Gastroesophageal sphincter (tissue), 3 donors: ENCODE results near the gene NTN5.

Experiments
- EP300 ChIP-seq: sonication (generic); formaldehyde crosslinking; IDR thresholded peaks from one replicate; pipeline ENCODE4 v1.6.1; 2017; ENCODE audit warnings: antibody characterized with exemption, mild to moderate bottlenecking
- TF ChIP-seq, protein P1 (sequence below), 4 experiments: fragments of 200-600 bp in 2 of 4; fragments of 450-650 bp in 2 of 4; sonication (generic) in 1 of 4; IDR thresholded peaks; one replicate each; pipeline ENCODE4 v1.5.1; 2017 to 2019; ENCODE audit warnings: antibody characterized with exemption in 4 of 4, mild to moderate bottlenecking in 2 of 4, moderate library complexity in 2 of 4

DNA sequence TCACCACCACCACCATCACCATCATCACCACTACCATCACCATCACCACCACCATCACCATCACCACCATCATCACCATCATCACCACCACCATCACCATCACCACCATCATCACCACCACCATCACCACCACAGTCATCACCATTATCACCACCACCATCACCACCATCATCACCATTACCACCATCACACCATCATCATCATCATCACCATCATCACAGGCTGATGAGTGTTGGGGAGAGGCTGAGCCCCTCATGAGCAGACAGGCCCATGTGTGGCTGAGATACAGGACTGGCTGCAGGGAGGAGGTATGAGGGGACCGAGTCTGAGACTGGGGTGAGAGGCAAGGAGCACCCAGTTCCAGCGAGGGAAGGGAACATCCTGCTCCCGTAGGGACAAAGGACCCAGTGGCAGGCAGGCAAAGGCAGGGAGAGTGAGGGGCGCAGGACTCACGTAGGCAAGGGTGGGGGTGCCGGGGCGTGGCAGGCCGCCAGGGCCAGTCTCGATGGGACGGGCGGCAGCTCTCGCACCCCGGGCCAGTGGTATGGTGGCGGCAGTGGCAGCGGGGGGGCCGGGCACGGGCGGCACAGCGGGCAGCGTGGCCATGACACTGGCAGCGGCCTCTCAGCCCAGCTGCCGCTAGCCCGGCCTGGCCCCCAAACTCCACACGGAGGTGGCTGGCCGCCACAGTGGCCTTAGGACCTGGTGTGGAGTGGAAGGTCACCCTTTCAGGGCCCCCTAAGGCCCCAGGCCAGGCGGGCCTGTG lies 2.7 kb downstream of the NTN5 start:
- TF ChIP-seq, protein P1, sequence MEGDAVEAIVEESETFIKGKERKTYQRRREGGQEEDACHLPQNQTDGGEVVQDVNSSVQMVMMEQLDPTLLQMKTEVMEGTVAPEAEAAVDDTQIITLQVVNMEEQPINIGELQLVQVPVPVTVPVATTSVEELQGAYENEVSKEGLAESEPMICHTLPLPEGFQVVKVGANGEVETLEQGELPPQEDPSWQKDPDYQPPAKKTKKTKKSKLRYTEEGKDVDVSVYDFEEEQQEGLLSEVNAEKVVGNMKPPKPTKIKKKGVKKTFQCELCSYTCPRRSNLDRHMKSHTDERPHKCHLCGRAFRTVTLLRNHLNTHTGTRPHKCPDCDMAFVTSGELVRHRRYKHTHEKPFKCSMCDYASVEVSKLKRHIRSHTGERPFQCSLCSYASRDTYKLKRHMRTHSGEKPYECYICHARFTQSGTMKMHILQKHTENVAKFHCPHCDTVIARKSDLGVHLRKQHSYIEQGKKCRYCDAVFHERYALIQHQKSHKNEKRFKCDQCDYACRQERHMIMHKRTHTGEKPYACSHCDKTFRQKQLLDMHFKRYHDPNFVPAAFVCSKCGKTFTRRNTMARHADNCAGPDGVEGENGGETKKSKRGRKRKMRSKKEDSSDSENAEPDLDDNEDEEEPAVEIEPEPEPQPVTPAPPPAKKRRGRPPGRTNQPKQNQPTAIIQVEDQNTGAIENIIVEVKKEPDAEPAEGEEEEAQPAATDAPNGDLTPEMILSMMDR (IDR thresholded peaks at IDR 0.05): no peak
- no peak for TF ChIP-seq EP300
